Stimulated activated CD8-positive, alpha-beta memory T cell treated with anti-CD3 and anti-CD28 coated beads, Interleukin-12 subunit alpha, Interleukin-12 subunit beta, amount 100 ng/mL, for 1 hour (primary cell): ENCODE results near the gene C13orf42.

Source experiments
- DNase-seq: peaks from one replicate; pipeline ENCODE4 v3.0.0-alpha.2; 2020; ENCODE audit warnings: low read depth

The C13orf42 gene

GRCh38 chr13:51033421-51034185 lies 77.5 kb downstream of the C13orf42 start:
- DNase-seq = no peak

GRCh38 chr13:51032831-51033230 lies 78.2 kb downstream of the C13orf42 start:
- DNase-seq = no peak
